OCI-LY3 (cell line): ENCODE results near the gene MDM1.

ENCODE experiments used
- EZH2phosphoT487 ChIP-seq: fragments of 200-600 bp; shearing (Covaris generic); IDR thresholded peaks from 2 replicates; pipeline ENCODE4 v1.6.1; 2018; ENCODE audit warnings: antibody characterized with exemption, mixed run types, low read depth
- TF ChIP-seq, protein P1 (sequence below): fragments of 200-600, 300-600 bp; sonication (generic); IDR thresholded peaks from 2 replicates; pipeline ENCODE4 v1.5.1; 2014; ENCODE audit warnings: antibody characterized with exemption, low read length, low read depth

DNA sequence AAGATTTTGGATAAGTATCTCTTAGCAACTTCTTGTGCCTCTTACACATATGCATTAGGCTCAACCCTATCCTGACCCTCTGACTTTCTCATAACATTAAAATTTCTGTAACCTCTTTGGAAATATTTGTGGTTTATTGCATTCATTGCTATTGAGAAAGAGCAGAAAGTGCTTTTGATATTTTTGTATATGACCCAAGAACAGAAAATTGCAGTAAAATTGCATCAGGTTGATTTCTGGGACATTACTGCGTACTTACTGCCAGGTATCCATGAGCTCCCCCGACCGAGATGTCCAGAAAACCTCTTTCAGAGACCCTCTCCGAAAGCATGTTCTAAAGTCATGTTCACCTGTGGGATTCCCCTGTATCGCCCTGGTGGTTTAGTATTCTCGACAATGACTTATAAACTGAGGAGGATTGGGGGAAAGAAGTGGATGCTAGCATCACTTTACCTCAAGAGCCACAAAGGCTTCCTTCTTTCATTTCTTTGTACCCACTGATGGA, 64.2 kb downstream of the MDM1 start:
- TF ChIP-seq EZH2phosphoT487 = no peak
- TF ChIP-seq, protein P1, sequence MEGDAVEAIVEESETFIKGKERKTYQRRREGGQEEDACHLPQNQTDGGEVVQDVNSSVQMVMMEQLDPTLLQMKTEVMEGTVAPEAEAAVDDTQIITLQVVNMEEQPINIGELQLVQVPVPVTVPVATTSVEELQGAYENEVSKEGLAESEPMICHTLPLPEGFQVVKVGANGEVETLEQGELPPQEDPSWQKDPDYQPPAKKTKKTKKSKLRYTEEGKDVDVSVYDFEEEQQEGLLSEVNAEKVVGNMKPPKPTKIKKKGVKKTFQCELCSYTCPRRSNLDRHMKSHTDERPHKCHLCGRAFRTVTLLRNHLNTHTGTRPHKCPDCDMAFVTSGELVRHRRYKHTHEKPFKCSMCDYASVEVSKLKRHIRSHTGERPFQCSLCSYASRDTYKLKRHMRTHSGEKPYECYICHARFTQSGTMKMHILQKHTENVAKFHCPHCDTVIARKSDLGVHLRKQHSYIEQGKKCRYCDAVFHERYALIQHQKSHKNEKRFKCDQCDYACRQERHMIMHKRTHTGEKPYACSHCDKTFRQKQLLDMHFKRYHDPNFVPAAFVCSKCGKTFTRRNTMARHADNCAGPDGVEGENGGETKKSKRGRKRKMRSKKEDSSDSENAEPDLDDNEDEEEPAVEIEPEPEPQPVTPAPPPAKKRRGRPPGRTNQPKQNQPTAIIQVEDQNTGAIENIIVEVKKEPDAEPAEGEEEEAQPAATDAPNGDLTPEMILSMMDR = no peak
